Mesodermal cell (in vitro differentiated cells): ENCODE measurements around the gene LAMTOR4.
"Not testable (repeated sequence)": the region's sequence is repeated elsewhere in the genome, so short reads cannot be mapped to it uniquely, and the experiment has no call there.

Experiments
- H3K27ac ChIP-seq: 2 replicates; pipeline ENCODE4 v1.7.0; 2013; ENCODE audit warnings: mild to moderate bottlenecking, low read depth, low read length, moderate library complexity; ENCODE audit not compliant: severe bottlenecking
- H3K36me3 ChIP-seq: 2 replicates; pipeline ENCODE4 v1.7.1; 2013; ENCODE audit warnings: mild to moderate bottlenecking, low read length, moderate library complexity; ENCODE audit not compliant: control insufficient read depth, insufficient read depth
- H3K4me1 ChIP-seq: one replicate; pipeline ENCODE4 v1.7.1; 2013; ENCODE audit warnings: mild to moderate bottlenecking, low read length; ENCODE audit not compliant: insufficient read depth, control insufficient read depth, poor library complexity, severe bottlenecking
- H3K4me3 ChIP-seq: 2 replicates; pipeline ENCODE4 v1.7.0; 2013; ENCODE audit warnings: low read length, control low read depth, mild to moderate bottlenecking; ENCODE audit not compliant: insufficient read depth, poor library complexity, severe bottlenecking; ENCODE audit errors: extremely low read depth
- H3K9me3 ChIP-seq: 2 replicates; pipeline ENCODE4 v1.7.1; 2013; ENCODE audit warnings: mild to moderate bottlenecking, low read length, moderate library complexity; ENCODE audit not compliant: control insufficient read depth
- WGBS, 2 experiments: methylation state at CpG; one replicate each; pipeline ENCODE4 v1.1.5; 2013; ENCODE audit warnings: missing lambda C conversion rate in 2 of 2; ENCODE audit not compliant: insufficient coverage in 2 of 2; 5-methylcytosine and 5-hydroxymethylcytosine counted together

LAMTOR4 gene

GRCh38 chr7:100175296-100175935 lies 26.7 kb downstream of the LAMTOR4 start:
- 94 to 100% methylated on average over 10 to 14 of the region's 14 CpGs for WGBS, 2 experiments
- no peaks in the 10 kb centered on the region for H3K9me3 ChIP-seq
- H3K27ac ChIP-seq, result no peak overlapping the region
- no peaks in the 10 kb centered on the region for H3K4me1 ChIP-seq
- no peak overlapping the region for H3K4me3 ChIP-seq
- peaks cover 20% of the 10 kb centered on the region for H3K36me3 ChIP-seq

GRCh38 chr7:100176096-100177044 lies 27.7 kb downstream of the LAMTOR4 start:
- H3K4me3 ChIP-seq, result peak overlapping the region; percentile 87
- H3K4me1 ChIP-seq, result no peaks in the 10 kb centered on the region
- 57 to 60% methylated on average over 9 to 10 of the region's 14 CpGs for WGBS, 2 experiments
- H3K9me3 ChIP-seq, result no peaks in the 10 kb centered on the region
- peaks cover 20% of the 10 kb centered on the region for H3K36me3 ChIP-seq
- no peak overlapping the region for H3K27ac ChIP-seq

- Histone ChIP-seq H3K4me3 (peak within 1 kb of the TSS; percentile 87), H3K9me3 (no peaks in the 10 kb centered on the region), H3K27ac (no peak within 1 kb of the TSS), H3K4me1 (no peaks in the 10 kb centered on the region), H3K36me3 (peaks cover 20% of the 10 kb centered on the region)
- 25 to 31% methylated on average over 60 to 72 of the region's 78 CpGs for WGBS, 2 experiments
These were observed 28.6 kb downstream of the LAMTOR4 start, which contains the start of the genes GPC2 and STAG3 for GRCh38 chr7:100177045-100178001. Gene GPC2, minus strand, starts transcription at chr7:100177381. Its CDS starts 182 bp downstream, at chr7:100177199. Gene STAG3, plus strand, starts transcription at chr7:100177918. Its CDS starts 2,639 bp downstream, at chr7:100180557.

GRCh38 chr7:100180084-100180483 lies 31.4 kb downstream of the LAMTOR4 start:
- H3K36me3 ChIP-seq, H3K27ac ChIP-seq, H3K9me3 ChIP-seq, H3K4me1 ChIP-seq, H3K4me3 ChIP-seq: not testable (repeated sequence)
- WGBS, 2 experiments, result 100% methylated on average over 2 of the region's 3 CpGs; no CpG with 5 or more reads in 1 of the 2 experiments

GRCh38 chr7:100182616-100183015 lies 33.9 kb downstream of the LAMTOR4 start:
- H3K4me3 ChIP-seq, H3K36me3 ChIP-seq, H3K9me3 ChIP-seq, H3K4me1 ChIP-seq, H3K27ac ChIP-seq: not testable (repeated sequence)
- WGBS, 2 experiments, result 86 to 100% methylated on average over 1 to 2 of the region's 6 CpGs

- 86 to 92% methylated on average over 6 of the region's 6 CpGs for WGBS, 2 experiments
- not testable (repeated sequence) for H3K36me3 ChIP-seq
These were observed 34.4 kb downstream of the LAMTOR4 start for GRCh38 chr7:100183090-100183489.

GRCh38 chr7:100185726-100186125 lies 37.0 kb downstream of the LAMTOR4 start:
- Histone ChIP-seq H3K27ac (no peak overlapping the region), H3K4me3 (no peak overlapping the region), H3K36me3 (no peaks in the 10 kb centered on the region), H3K4me1 (no peaks in the 10 kb centered on the region), H3K9me3 (no peaks in the 10 kb centered on the region)
- WGBS, 2 experiments, result 87 to 96% methylated on average over 2 of the region's 2 CpGs

More at GRCh38 chr7:100183090-100183489, 34.4 kb downstream of the LAMTOR4 start:
- H3K9me3 ChIP-seq, H3K4me3 ChIP-seq, H3K4me1 ChIP-seq, H3K27ac ChIP-seq: not testable (repeated sequence)

- Histone ChIP-seq H3K36me3 (no peaks in the 10 kb centered on the region), H3K9me3 (no peaks in the 10 kb centered on the region), H3K4me1 (no peaks in the 10 kb centered on the region), H3K27ac (no peak overlapping the region), H3K4me3 (no peak overlapping the region)
- 86 to 100% methylated on average over 2 to 3 of the region's 3 CpGs for WGBS, 2 experiments
These were observed 40.3 kb downstream of the LAMTOR4 start for GRCh38 chr7:100189061-100189460.

- Histone ChIP-seq H3K36me3 (no peaks in the 10 kb centered on the region), H3K4me3 (no peak overlapping the region), H3K27ac (no peak overlapping the region), H3K4me1 (no peaks in the 10 kb centered on the region), H3K9me3 (no peaks in the 10 kb centered on the region)
- 64 to 90% methylated on average over 2 to 4 of the region's 4 CpGs for WGBS, 2 experiments
These were observed 41.5 kb downstream of the LAMTOR4 start for GRCh38 chr7:100190048-100190711.

GRCh38 chr7:100191775-100192174 lies 43.1 kb downstream of the LAMTOR4 start:
- no peaks in the 10 kb centered on the region for H3K9me3 ChIP-seq
- H3K4me1 ChIP-seq, result no peaks in the 10 kb centered on the region
- no peaks in the 10 kb centered on the region for H3K36me3 ChIP-seq
- H3K4me3 ChIP-seq, result no peak overlapping the region
- H3K27ac ChIP-seq, result no peak overlapping the region
- WGBS, 2 experiments, result 80 to 100% methylated on average over 1 of the region's 2 CpGs
